ENCODE measurements around the gene PLEKHM1.
"Not testable (repeated sequence)": the region's sequence is repeated elsewhere in the genome, so short reads cannot be mapped to it uniquely, and the experiment has no call there.

The PLEKHM1 gene

DNA sequence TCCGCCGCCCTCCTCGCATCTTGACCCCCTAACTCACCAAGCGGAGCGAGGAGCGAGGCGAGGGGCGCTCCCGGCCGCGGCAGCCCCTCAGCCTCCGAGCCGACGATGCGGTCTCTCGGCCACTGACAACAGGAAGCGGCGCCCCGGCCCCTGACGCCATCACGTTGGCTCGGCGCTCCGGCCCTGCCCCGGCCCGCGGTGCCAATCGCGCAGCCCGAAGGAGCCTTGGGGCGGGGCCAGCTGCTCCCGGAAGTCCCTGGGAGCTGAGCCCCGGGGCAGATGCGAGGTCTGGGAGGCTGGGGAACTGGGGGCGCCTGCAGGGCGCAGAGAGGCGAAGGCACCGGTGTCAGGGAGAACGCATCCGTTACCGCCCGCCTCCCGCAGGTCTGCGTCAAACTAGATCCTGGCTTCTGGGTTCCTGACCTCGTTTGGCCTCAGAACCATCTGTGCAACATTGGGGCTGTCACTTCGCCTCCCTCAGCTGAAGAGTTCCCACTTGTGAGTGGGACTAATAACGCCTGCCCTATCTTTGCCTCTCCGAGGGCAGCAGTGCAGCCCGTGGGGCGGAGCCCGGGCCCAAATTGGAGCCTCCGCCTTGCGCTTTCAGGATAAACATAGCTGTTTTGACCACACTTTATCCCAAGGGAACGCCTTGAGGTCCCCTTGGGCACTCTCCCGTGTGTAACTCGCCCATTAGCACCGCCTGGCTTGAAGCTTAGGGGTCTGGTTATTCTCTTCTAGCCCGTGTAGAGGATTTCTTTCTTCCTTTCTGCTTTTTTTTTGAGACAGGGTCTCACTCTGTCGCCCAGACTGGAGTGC lies at the start of gene PLEKHM1:
Gene PLEKHM1, minus strand, starts transcription at position 107 of the 819 bp plus-strand sequence. CDS start 8,237 bp downstream, outside the sequence.
- DNase-seq (ENCODE audit: low read depth in 1 of 2, low spot score in 1 of 2): peak; percentile 67 to 73

DNA sequence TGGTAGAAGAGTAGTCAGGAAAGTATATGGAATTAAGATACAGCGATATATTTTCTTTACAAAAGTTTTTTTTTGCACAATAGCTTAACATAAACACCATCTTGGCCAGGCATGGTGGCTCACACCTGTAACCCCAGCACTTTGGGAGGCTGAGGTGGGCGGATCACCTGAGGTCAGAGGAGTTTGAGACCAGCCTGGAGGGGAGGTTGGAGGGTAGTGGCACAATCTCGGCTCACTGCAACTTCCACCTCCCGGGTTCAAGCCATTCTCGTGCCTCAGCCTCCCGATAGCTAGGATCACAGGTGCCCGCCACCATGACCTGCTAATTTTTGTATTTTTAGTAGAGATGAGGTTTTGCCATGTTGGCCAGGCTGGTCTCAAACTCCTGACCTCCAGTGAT lies 47.6 kb upstream of the PLEKHM1 start:
- not testable (repeated sequence) for DNase-seq (ENCODE audit: low read depth in 1 of 2, low spot score in 1 of 2)

DNA sequence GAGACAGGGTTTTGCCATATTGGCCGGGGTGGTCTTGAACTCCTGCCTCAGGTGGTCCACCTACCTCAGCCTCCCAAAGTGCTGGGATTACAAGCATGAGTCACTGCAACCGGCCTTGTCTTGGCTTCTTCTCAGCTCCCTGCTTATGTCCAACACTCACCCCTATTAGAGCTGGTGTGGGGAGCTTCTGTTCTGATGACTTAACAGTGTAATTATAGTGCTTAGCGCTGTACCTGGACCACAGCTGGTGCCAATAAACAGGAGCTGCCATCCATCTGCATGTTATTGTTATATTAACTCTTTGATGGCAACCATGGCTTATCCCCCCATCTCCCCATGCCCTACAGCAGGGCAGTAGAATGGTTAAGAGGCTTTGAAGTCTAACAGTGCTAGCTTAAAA lies 15.6 kb upstream of the PLEKHM1 start:
- DNase-seq (ENCODE audit: low read depth in 1 of 2, low spot score in 1 of 2): not testable (repeated sequence)

GRCh38 chr17:45505183-45505582 lies 14.7 kb upstream of the PLEKHM1 start:
- DNase-seq (ENCODE audit: low read depth in 1 of 2, low spot score in 1 of 2): not testable (repeated sequence)

DNA sequence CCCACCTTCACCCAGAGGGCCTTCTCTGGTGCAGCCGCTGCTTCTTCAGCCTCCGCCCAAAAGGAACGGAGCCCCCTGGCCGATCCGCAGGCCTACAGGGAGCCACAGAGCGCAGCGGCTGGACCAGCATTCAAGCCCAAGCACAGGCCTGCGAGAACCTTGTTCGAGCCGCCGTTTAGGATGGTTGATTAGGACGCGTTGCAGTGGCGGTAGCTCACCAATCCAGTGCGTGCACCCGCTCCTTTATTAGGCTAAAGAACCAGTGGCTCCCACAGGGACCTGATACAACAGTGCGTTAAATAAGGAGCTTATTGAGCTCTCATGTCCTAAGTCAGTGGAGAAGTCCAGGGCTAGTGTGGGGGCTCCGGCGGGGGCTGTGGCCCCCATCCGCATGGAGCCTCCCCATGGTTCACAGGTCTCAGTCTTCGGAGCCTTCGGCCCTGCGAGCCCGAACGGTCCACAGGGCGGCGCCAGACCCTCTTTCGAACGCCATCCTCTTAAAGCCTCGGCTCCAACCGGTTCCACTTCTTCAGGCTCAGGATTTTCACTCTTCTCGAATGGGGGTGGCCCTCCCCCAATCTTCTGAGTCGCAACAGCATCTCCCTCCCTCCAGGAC lies 10.7 kb upstream of the PLEKHM1 start:
- not testable (repeated sequence) for DNase-seq (ENCODE audit: low read depth in 1 of 2, low spot score in 1 of 2)

DNA sequence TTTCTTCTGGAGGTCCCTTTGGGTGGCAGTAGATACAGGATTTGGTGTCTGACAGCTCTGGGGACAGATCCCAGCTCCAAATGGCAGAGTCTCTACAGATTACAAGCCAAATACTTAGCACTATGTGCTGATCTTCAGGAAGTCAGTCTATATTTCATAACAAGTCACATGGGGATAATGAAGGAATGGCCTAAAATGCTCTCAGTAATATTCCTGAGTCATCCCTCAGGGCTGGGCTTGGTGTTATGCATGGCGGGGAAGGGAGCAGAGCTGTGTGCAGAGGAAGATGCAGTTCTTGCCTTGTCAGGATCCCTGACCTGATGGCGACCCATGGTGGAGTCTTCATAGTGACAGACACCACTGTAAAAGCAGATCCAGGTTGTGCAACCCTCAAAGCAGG lies 10.0 kb upstream of the PLEKHM1 start:
- DNase-seq (ENCODE audit: low read depth in 1 of 2, low spot score in 1 of 2): not testable (repeated sequence)

DNA sequence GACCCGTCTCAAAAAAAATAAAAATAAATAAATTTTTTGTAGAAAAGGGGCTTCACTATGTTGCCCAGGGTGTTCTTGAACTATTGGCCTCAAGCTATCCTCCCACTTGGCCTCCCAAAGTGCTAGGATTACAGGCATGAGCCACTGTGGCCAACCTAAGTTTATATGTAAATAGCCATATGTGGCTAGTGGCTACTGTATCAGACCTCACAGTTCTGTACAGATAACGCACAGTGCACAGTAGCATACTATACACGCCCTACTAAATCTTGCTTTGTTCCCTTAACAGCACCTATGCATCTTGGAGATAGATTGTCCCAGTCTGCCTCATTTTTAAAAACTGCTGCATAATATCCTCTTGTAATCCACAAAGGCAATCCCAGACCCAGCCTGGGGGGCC lies 8.7 kb upstream of the PLEKHM1 start:
- not testable (repeated sequence) for DNase-seq (ENCODE audit: low read depth in 1 of 2, low spot score in 1 of 2)

DNA sequence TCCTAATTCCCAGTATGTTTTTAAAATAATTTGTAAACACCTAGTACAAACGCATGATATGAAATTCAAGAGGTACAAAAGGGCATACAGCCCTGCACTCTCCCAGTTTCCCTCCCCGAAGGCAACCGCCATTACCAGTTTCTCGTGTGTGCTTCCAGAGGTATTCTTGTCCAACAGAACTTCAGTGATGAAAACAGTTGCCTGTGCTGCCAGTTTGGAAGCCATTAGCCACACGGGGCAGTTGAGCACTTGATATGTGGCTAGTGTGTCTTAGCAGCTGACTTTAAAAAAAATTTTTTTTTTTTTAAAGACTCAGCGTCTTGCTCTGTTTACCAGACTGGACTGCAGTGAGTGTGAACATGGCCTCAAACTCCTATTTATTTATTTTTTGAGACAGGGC lies 7.9 kb upstream of the PLEKHM1 start:
- not testable (repeated sequence) for DNase-seq (ENCODE audit: low read depth in 1 of 2, low spot score in 1 of 2)

DNA sequence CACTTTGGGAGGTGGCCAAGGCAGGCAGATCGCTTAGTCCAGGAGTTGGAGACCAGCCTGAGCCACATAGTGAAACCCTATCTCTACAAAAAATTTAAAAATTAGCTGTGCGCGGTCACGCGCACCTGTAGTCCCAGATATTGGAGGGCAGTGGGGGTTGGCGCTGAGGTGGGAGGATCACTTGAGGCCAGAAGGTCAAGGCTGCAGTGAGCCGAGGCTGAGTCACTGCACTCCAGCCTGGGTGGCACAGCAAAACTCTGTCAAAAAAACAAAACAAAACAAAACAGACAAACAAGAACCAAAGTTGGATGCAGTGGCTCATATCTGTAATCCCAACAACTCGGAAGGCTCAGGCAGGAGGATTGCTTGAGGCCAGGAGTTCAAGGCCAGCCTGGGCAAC lies 6.9 kb upstream of the PLEKHM1 start:
- DNase-seq (ENCODE audit: low read depth in 1 of 2, low spot score in 1 of 2): not testable (repeated sequence)

- not testable (repeated sequence) for DNase-seq (ENCODE audit: low read depth in 1 of 2, low spot score in 1 of 2)
These were observed 6.0 kb upstream of the PLEKHM1 start for GRCh38 chr17:45496507-45496906.

GRCh38 chr17:45494556-45494955 lies 4.0 kb upstream of the PLEKHM1 start:
- DNase-seq (ENCODE audit: low read depth in 1 of 2, low spot score in 1 of 2): not testable (repeated sequence)

DNA sequence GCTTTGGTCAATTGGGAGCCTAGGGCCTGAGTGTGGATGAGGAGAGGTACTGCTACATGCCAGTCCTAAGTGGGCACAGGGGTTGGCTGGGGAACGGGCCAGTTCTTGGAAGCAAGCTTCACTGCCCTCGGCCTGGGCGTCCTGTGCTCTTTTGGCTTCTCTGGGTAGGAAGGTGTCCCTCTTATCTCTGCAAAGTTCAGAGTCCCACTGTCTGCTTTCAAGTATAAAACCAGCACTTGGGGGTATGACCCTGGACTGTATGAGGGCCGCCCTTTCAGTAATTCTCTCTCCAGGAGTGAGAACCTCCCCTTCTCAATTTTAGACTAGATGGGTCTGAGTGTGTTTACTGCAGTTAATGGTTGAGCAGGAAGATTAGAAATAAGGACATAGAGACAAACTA lies 1.6 kb upstream of the PLEKHM1 start:
- DNase-seq (ENCODE audit: low read depth in 1 of 2, low spot score in 1 of 2): not testable (repeated sequence)

GRCh38 chr17:45490198-45490597 lies 323 bp downstream of the PLEKHM1 start:
- not testable (repeated sequence) for DNase-seq (ENCODE audit: low read depth in 1 of 2, low spot score in 1 of 2)

DNA sequence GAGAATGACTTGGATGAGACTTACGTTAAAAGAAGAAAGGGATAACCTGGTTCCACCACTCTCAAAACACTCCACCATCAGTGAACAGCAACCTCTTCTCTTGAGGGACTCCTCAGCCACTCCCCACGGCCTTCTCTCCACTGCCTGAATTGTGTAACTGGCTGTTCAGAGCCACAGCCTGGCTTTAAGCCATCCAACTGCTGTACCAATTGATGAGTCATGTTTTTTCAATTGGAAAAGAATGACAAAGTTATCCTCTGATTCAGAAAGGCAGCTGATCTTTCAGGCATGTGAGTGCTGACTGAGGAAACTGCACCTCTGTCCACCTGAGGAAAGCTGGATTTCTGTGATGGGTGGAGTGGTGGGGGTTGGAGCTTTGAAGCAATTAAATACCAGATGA lies 2.8 kb downstream of the PLEKHM1 start:
- not testable (repeated sequence) for DNase-seq (ENCODE audit: low read depth in 1 of 2, low spot score in 1 of 2)

GRCh38 chr17:45483591-45484216 lies 6.8 kb downstream of the PLEKHM1 start:
- DNase-seq (ENCODE audit: low read depth in 1 of 2, low spot score in 1 of 2): not testable (repeated sequence)

DNA sequence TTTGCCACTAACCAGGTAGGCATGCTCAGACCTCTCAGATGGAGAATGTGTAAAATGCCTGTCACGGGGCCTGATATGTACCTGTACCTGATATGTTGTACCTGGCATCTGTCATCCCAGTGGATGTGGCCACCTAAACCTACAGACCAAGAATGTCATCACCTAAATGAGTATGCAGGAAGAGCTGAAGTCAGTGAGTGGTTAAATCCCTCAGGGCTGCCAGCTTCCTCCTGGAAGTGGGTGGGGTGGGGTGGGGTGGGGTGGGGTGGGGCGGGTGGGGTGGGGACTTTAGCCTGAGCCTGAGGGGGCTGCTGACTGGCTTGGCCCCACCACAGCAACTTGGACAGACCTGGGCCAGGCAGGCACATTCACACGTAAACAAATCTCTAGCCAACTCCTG lies 7.3 kb downstream of the PLEKHM1 start:
- DNase-seq (ENCODE audit: low read depth in 1 of 2, low spot score in 1 of 2): not testable (repeated sequence)

GRCh38 chr17:45482317-45482716 lies 8.2 kb downstream of the PLEKHM1 start:
- not testable (repeated sequence) for DNase-seq (ENCODE audit: low read depth in 1 of 2, low spot score in 1 of 2)

- not testable (repeated sequence) for DNase-seq (ENCODE audit: low read depth in 1 of 2, low spot score in 1 of 2)
These were observed 15.1 kb downstream of the PLEKHM1 start for GRCh38 chr17:45475436-45475835.

DNA sequence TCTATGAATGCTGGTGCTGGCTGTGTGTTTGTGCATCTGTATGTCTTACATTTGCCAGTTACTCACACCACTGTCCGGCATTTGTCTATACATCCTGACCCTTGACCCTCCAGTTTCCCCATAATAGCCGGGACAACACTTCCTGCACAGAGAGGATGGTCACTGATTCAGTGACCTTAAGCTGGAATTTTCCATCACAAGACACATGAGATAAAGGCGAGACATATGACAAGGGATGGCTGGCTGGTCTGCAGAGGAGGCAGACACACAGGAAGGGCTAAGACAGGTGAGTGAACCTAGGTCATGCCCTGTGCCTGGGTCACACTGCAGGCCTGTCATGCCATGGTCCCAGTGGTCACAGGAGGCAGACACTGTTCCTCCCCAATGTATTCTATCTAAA lies 18.3 kb downstream of the PLEKHM1 start:
- not testable (repeated sequence) for DNase-seq (ENCODE audit: low read depth in 1 of 2, low spot score in 1 of 2)

- DNase-seq (ENCODE audit: low read depth in 1 of 2, low spot score in 1 of 2): not testable (repeated sequence)
These were observed 21.3 kb downstream of the PLEKHM1 start for GRCh38 chr17:45469204-45469563.

- not testable (repeated sequence) for DNase-seq (ENCODE audit: low read depth in 1 of 2, low spot score in 1 of 2)
These were observed 22.0 kb downstream of the PLEKHM1 start for GRCh38 chr17:45468293-45469203.
